Epithelial cell of proximal tubule (primary cell): Measurements from ENCODE around the gene AMOTL1. TPM values are rescaled to one million over a fixed set of nuclear protein-coding genes. Genes with fewer than 3 reads are reported as not detected.
A peak's percentile ranks its signal among the peaks of the same experiment; 100 is the strongest.

ENCODE experiments used
- DNase-seq: peaks from one replicate; pipeline ENCODE4 v3.0.0-alpha.2; 2011; ENCODE audit warnings: low read depth
- H3K4me3 ChIP-seq: 2 replicates; pipeline ENCODE4 v1.5.1; 2011; ENCODE audit warnings: low read depth, mild to moderate bottlenecking, low read length
- CTCF ChIP-seq: conservative IDR thresholded peaks from 2 replicates; pipeline ENCODE4 v1.5.1; 2012; ENCODE audit warnings: low read depth, mild to moderate bottlenecking, low read length
- total RNA-seq: library from RNA; depleted of rRNA; stranded (reverse); fragments of >200 nt; gene quantifications from 2 replicates; pipeline ENCODE4 v1.2.3, GENCODE V29; 2015

AMOTL1 gene
- total RNA-seq, 1 donor from 2014 or later = 31.8 TPM

GRCh38 chr11:94760296-94760695, 7.9 kb upstream of the AMOTL1 start:
- TF ChIP-seq CTCF = no peak
- H3K4me3 ChIP-seq = no peak overlapping the region
- DNase-seq = no peak

- H3K4me3 ChIP-seq = no peak overlapping the region
- DNase-seq = no peak
- TF ChIP-seq CTCF = peak; percentile 84
These were observed 5.9 kb upstream of the AMOTL1 start for GRCh38 chr11:94762208-94762607.

- no peak for DNase-seq
- no peak for TF ChIP-seq CTCF
- H3K4me3 ChIP-seq = no peak overlapping the region
These were observed 5.2 kb upstream of the AMOTL1 start for GRCh38 chr11:94762995-94763394.

GRCh38 chr11:94766713-94767206, 1.4 kb upstream of the AMOTL1 start:
- TF ChIP-seq CTCF = no peak
- H3K4me3 ChIP-seq = no peak overlapping the region
- no peak for DNase-seq

GRCh38 chr11:94767291-94767690, 865 bp upstream of the AMOTL1 start:
- no peak for DNase-seq
- no peak for TF ChIP-seq CTCF
- H3K4me3 ChIP-seq = no peak overlapping the region

GRCh38 chr11:94768602-94769541, 716 bp downstream of the AMOTL1 start:
- no peak for DNase-seq
- H3K4me3 ChIP-seq = peak overlapping the region; percentile 71
- no peak for TF ChIP-seq CTCF
